T47D (cell line): ENCODE measurements around the gene IL6ST.

Source experiments
- DNase-seq, 2 experiments: peaks; one replicate each; pipeline versions ENCODE4 v3.0.0 to v3.0.0-alpha.2; 2011 to 2012; ENCODE audit warnings: low read depth in 1 of 2, low spot score in 1 of 2
- JUND ChIP-seq: IDR thresholded peaks from 2 replicates; pipeline ENCODE4 v1.6.1; 2012; ENCODE audit warnings: low read depth
- in situ Hi-C: cut with HindIII; loops from 2 replicates; pipeline ENCODE4 v1.10.0; 2016; ENCODE audit warnings: low sequenced_read_pairs, low pct_unique_long_range_greater_than_20kb

IL6ST gene

GRCh38 chr5:55919625-55920024 lies 75.1 kb downstream of the IL6ST start:
- in situ Hi-C loops: no loop called here
- DNase-seq: no peak
- TF ChIP-seq JUND: no peak

DNA sequence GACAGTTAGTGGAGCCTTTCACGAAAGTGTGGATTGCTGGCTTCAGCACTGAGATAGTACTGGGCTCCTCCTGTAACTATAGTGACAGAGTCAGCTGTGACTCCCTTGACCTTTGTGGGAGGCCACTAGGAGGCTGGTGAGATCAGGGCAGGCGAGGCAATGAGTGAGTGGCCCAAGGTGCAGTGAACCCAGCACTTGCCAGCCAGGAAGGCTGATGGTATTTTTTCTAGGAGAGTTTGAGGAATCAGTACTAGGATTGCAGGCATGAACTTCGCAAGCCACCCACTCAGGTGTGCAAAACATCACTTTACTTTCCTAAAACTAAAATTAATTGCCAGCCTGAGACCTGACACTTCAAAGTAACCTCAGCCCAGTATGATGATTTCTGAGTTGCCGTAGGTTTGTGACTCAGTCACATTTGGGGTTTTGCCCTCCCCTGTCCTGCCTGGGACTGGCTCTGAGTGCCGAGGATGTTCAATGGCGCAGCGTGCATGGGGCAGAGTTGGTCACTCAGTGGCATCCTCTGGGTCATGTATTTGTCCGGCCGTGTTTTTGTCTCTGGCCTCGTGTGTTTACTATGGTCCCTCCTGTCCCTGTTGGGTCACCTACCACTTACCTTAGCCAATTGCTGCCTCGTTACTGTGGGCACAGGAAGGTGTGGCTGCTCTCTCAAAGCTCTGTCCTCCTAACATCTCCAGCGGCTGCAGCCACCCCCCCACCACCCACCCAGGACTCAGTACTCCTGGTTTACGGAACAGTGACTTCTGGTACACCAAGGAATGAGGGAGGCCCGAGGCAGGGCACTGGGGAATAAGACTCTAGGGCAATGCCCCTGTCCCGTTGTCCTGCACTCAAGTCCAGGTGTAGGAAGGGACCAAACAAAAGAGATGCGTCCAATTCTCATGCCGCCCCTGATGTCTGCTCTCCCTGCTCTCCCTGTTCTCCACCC lies 76.4 kb downstream of the IL6ST start:
- no peak for DNase-seq
- TF ChIP-seq JUND: no peak
- in situ Hi-C loops: no loop called here

- no peak for TF ChIP-seq JUND
- in situ Hi-C loops: no loop called here
- DNase-seq: no peak
These were observed 77.2 kb downstream of the IL6ST start for GRCh38 chr5:55917402-55918086.

GRCh38 chr5:55916986-55917385 lies 77.8 kb downstream of the IL6ST start:
- in situ Hi-C loops: no loop called here
- DNase-seq: no peak
- no peak for TF ChIP-seq JUND

- no peak for DNase-seq
- TF ChIP-seq JUND: no peak
- in situ Hi-C loops: no loop called here
These were observed 79.0 kb downstream of the IL6ST start for GRCh38 chr5:55915783-55916182.

GRCh38 chr5:55914971-55915370 lies 79.8 kb downstream of the IL6ST start:
- in situ Hi-C loops: no loop called here
- TF ChIP-seq JUND: no peak
- no peak for DNase-seq

DNA sequence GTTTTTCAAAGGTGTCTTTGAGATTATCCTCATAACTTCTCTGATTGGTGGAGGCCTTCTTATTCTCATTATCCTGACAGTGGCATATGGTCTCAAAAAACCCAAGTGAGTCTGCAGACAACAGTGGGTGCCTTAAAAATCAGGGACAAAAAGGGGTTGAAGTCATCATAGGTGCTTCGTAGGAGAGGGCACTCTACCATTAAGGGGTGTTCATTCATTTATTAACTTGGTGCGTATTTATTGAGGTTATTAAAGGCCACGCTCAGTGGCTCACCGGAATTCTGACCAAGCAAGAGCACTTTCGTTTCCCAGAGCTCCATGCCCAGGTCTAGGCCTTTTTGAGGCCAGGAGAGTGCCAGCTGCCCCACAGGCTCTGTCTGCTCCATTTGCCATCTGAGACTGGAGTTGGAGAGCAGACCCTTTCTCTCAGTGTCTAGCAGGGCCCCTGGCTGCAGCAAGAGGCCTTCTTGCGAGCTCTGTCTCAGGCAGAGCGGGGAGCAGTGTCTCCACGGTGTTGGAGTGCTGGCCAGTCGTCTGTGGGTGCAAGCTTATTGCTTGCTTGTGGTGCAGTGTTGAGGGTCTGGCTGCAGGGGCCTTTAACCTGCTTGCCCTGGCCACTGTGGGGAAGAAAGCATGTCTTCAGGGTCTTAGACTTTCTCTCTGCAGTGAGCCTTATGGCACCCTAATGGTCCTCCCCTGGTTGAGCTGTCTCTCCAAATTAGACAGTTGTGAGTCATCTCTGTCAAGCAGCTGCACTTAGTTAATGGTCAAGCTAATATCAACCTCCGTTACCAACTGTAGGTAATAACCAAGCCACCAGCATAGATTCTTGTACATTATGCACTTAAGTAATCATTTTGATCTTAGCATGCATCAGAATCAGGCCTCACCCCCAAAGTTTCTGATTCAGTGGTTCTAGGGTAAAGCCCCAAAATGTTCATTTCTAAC lies 81.0 kb downstream of the IL6ST start:
- in situ Hi-C loops: no loop called here

GRCh38 chr5:55911784-55912653 lies 82.7 kb downstream of the IL6ST start:
- no peak for DNase-seq
- no peak for TF ChIP-seq JUND
- in situ Hi-C loops: no loop called here

More for the DNA sequence above, 81.0 kb downstream of the IL6ST start:
- no peak for TF ChIP-seq JUND
- DNase-seq: no peak

DNA sequence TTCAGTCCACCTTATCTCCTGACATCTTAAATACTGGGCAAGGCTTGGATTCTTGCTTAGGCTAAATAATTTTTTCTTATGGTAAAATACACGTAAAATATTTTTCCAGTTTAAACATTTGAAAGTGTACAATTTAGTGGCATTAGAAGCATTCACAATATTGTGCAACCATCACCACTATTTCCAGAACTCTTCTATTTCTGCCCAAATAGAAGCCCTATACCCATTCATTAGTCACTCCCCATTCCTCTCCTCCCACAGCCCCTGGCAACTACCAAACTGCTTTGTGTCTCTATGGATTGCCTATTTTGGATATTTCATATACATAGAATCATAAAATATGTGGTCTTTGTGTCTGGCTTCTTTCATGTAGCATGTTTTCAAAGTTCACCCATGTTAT lies 86.0 kb downstream of the IL6ST start:
- in situ Hi-C loops: no loop called here
- TF ChIP-seq JUND: no peak
- no peak for DNase-seq

GRCh38 chr5:55907927-55908326 lies 86.8 kb downstream of the IL6ST start:
- TF ChIP-seq JUND: no peak
- in situ Hi-C loops: no loop called here
- DNase-seq: no peak

DNA sequence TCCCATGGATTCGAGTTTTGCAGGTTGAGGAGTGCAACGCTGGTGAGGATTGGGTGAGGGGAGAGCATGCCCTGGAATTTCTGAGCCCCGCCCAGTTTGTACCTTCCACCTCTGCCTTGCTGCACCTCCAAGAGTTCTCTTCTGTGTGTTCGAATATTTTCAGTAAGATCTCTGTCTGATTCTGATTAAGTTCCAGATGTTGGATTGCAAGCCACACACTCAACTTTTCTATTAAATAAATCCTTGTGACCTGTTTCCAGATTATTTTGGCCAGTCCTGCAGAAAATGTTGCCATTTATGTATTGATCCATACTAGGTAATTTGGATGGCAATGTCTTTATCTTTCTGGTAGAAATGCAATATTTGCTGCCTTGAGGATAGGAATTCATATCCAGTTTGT lies 89.5 kb downstream of the IL6ST start:
- DNase-seq: no peak
- no peak for TF ChIP-seq JUND
- in situ Hi-C loops: no loop called here
